GM21515 (cell line): Measurements from ENCODE around the gene GBP2.
"Not testable (repeated sequence)": the region's sequence is repeated elsewhere in the genome, so short reads cannot be mapped to it uniquely, and the experiment has no call there.

Experiments used
- ATAC-seq: cut with Tn5 transposase; IDR thresholded peaks from one replicate; pipeline ENCODE4 v1.9.1; 2021; ENCODE audit not compliant: unreplicated experiment

Gene GBP2

GRCh38 chr1:89128003-89128458 is 2.1 kb upstream of the GBP2 start:
- not testable (repeated sequence) for ATAC-seq

- ATAC-seq = not testable (repeated sequence)
These were observed 970 bp upstream of the GBP2 start for GRCh38 chr1:89126602-89127565.

- no peak for ATAC-seq
These were observed 538 bp downstream of the GBP2 start for GRCh38 chr1:89125240-89125912.

GRCh38 chr1:89121641-89122040 is 4.3 kb downstream of the GBP2 start:
- ATAC-seq = no peak

- ATAC-seq = no peak
These were observed 11.3 kb downstream of the GBP2 start for GRCh38 chr1:89114662-89115061.

- ATAC-seq = no peak
These were observed 12.9 kb downstream of the GBP2 start for GRCh38 chr1:89112871-89113613.

GRCh38 chr1:89104687-89105086 is 21.2 kb downstream of the GBP2 start:
- no peak for ATAC-seq

- ATAC-seq = no peak
These were observed 21.8 kb downstream of the GBP2 start for GRCh38 chr1:89104147-89104546.

GRCh38 chr1:89102021-89102420 is 23.9 kb downstream of the GBP2 start:
- ATAC-seq = no peak

- no peak for ATAC-seq
These were observed 25.5 kb downstream of the GBP2 start for GRCh38 chr1:89100412-89100811.

- no peak for ATAC-seq
These were observed 27.1 kb downstream of the GBP2 start for GRCh38 chr1:89098857-89099256.

GRCh38 chr1:89095737-89096136 is 30.2 kb downstream of the GBP2 start:
- no peak for ATAC-seq

- ATAC-seq = no peak
These were observed 36.0 kb downstream of the GBP2 start for GRCh38 chr1:89089962-89090361.

GRCh38 chr1:89088572-89088971 is 37.3 kb downstream of the GBP2 start:
- ATAC-seq = no peak

GRCh38 chr1:89087241-89087640 is 38.7 kb downstream of the GBP2 start:
- ATAC-seq = no peak

- no peak for ATAC-seq
These were observed 40.1 kb downstream of the GBP2 start for GRCh38 chr1:89085781-89086180.

GRCh38 chr1:89081005-89081404 is 44.9 kb downstream of the GBP2 start:
- no peak for ATAC-seq

GRCh38 chr1:89080068-89080467 is 45.8 kb downstream of the GBP2 start:
- not testable (repeated sequence) for ATAC-seq

GRCh38 chr1:89072466-89073065 is 53.3 kb downstream of the GBP2 start:
- not testable (repeated sequence) for ATAC-seq

- ATAC-seq = no peak
These were observed 55.4 kb downstream of the GBP2 start for GRCh38 chr1:89070509-89070908.

GRCh38 chr1:89069951-89070350 is 56.0 kb downstream of the GBP2 start:
- ATAC-seq = no peak
